Measurements from ENCODE around the gene ZCCHC2.
A peak's percentile ranks its signal among the peaks of the same experiment; 100 is the strongest.

ZCCHC2 gene

GRCh38 chr18:62583376-62583775, 60.6 kb downstream of the ZCCHC2 start:
- DNase-seq, result no peak

GRCh38 chr18:62584241-62585120, 61.7 kb downstream of the ZCCHC2 start:
- peak; percentile 87 for DNase-seq

DNA sequence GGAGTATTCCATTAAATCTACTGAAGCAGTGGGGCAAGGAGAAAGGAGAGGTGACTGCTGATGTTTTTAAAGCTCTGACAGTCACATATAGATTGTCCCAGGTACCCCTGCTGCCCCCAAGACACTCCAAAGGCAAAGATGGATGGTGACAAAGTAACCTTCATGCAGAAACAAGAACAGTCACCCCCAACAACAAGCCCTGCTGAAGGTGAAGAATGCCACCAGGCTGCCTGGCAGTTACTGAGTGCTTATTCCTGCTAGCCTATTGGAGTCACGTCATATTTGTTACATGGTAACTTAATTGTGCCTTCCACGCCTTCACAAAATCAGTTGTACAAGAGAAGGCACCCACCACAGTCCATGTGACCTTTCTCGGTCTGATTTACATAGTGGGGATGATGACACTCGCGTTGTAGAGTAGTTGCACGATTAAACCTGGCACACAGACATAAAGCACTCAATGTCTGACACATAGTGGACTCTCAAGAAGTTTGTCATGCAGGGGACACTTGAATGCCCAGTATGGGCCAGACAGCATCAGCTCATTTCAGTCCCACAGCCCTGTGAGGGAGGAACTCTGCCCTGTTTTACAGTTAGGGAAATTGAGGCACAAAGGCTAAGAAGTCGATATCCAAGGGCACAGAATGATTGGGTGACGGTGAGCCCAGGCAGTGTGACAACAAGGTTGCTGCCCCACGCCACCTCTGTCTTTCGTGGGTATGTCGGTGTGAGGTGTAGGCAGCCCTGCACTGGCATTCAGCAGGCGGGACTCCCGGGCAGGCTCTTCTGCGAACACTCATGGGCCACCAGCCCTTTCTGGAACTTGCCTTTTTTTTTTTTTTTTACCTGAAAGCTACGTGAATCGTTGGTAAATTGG, 62.7 kb downstream of the ZCCHC2 start:
- DNase-seq, result no peak

DNA sequence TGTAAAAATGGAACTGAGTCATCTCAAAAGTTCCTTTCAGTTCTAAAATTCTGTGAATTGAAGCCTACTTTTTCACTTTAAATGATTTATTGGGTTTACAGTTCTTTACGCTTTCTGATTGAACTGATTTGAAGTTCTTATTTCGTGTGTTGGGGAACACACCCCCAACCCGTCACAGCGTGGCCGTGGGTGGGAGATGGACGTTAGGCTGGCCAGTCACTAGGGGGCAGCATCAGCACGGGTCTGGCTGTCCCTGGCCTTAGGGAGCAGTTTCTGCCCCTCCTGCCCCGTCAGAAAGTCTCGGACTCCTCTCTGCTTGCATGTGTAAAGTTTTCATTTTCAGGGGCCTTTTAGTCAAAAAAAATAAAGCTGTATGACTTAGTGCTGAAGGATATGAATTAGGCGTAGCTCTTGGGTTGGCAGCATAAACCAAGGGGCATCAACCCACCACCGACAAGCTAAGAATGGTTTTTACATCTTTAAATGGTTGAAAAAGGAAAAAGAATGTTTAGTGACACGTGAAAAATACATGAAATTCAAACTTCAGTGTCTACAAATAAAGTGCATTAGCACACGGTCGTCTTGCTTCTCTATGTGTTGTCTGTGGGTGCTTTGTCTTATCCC, 63.4 kb downstream of the ZCCHC2 start:
- peak; percentile 58 for DNase-seq

DNA sequence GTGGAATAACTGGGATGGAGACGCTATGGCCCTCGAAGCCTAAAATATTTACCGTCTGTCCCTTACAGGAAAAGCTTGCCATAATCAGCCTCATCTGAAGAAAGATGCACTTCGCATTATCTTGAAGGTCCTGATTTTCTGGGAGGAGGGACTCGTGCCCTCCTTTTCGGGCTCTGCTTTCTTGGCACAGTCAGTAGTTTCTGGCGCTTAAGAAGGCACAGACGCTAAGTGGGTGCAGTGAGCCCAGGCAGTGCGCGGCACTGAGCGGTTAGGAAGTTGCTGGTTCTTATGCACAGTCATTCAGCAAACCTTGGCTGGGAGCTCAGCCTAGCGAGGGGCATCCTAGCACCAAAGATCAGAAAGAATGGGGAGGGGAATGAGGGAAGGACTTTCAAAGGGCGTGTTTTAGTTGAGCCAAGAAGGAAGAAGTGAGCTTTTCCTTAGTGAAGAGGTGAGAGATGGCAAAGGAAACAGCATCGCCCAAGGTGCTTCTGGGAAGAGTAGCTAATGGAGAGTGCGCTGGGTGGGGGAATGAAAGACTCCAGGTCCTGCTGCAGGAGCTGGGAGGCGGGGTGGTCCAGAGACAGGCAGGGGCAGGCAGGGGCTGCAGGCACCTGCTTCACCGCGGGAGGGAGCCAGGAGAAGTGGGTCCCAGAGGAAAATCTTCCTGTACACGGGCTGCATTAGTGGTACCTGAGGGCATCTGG, 64.1 kb downstream of the ZCCHC2 start:
- no peak for DNase-seq

- no peak for DNase-seq
Observed at GRCh38 chr18:62587689-62588088, 64.9 kb downstream of the ZCCHC2 start.

DNA sequence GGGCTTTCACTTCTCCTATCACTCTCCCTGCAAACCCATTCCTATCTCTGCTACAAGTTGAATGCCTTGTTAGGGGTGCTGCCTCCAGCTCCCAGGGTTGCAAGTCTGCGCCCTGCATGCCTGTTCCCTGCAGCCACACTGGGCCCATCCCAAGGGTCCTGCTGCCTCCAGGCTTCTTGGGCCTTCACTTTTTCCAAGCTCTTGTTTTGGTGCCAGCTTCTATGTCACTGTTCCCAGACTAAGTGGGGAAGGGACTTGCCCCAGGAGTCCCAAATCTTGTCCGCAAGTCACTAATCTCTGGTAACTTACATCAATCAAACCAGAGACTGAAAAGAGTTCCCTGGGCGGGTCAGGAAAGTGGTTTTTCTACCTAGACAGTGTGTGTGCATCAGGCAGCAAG, 65.4 kb downstream of the ZCCHC2 start:
- no peak for DNase-seq

- no peak for DNase-seq
Observed at GRCh38 chr18:62590799-62591590, 68.2 kb downstream of the ZCCHC2 start.

DNA sequence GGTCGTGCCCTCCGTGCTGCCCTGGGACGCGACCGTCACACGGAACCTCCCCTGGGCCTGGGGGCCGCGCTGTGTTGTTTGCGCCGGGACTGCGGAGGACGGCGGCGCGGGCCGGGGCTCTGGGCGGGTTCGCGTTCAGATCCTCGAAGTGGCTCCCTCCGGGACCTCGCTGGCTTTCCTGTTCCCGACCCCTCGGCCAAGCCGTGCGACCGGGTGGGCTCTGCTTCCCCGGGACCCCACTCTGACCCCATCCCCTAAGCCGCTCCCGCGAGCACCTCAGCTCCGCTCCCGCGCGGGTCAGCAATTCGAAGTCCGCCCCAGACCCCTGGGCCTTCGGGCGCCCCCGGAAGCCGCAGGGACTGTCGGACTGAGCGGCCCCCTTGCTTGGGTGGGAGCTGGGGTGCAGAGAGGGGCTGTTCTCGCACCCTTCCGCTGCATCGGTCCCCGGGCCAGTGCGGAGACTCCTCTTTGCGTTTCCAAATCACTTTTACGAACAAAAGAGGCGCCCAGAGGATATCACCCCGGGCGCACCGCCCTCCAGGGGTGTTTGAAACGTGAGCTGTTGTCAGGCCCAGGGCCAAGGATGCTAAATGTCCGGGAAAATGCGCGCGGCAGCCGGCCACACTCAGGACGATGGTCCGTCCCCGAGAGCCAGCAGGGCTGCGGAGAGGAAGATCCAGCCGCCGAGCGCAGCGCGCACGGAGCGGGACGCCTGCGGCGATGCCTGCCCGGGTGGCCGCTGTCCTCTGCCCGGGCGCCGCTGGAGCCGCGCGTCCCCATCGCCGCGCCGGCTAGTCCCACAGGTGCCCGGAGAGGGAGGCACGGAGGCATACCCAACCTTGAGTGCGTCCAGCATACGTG, 73.5 kb downstream of the ZCCHC2 start:
- no peak for DNase-seq

GRCh38 chr18:62601871-62602270, 79.0 kb downstream of the ZCCHC2 start:
- DNase-seq, result no peak

DNA sequence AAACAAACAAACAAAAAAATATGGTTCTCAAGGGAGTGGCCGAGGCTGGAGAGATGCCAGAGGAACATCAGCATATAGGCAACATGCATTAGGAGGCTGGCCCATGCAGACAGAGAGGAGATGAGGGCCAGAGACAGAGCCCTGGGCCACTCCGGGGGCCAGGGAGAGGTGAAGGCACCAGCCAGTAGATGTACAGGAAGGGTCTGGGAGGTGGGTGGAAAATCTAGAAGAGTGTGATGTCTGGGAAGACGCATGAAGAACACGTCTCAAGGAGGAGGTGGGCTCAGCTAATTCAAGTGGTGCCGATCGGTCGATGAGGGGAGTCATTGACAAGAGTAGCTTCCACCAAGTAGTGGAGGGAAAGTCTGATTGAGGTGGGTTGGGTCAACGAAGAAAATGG, 79.9 kb downstream of the ZCCHC2 start:
- DNase-seq, result no peak

GRCh38 chr18:62603211-62603610, 80.4 kb downstream of the ZCCHC2 start:
- no peak for DNase-seq

DNA sequence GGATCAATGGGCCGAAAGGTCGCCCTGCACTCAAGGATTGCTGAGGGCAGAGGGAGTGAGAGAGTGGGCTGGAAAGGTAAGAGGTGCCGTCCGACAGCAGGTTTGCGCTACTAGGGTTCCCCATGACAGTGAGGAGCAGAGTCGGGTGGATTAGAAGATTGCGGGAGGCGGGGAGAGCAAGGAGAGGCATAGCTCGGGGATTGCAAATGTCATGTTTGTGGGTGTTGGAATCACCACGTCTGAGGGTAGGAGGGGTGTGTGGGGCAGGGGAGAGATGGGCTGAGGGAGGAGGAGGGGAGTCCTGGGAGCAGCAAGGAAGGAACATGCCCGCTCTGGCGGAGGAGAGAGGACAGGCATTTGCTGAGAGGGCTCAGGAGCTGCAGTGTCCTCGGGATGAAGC, 81.2 kb downstream of the ZCCHC2 start:
- DNase-seq, result no peak

DNA sequence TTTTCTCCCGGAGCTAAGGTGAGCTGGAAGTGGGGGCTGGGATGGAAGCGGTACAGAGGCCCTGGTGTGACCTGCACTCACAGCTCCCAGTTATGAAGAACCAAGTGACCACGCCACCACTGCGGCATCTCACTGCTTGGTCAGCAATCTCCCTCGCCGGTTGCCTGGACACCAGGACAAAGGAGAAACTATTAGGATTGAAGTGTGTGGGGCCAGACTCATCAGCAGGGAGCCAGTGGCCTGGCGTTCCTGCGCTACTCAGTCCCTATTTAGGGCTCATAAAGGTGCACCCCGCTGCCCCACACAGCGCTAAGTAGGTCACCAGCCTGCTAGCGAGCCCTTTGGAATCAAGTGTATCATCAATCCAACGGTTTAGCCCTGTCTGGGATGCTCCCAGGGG, 82.9 kb downstream of the ZCCHC2 start:
- DNase-seq, result no peak

GRCh38 chr18:62606106-62606505, 83.3 kb downstream of the ZCCHC2 start:
- DNase-seq, result no peak

DNA sequence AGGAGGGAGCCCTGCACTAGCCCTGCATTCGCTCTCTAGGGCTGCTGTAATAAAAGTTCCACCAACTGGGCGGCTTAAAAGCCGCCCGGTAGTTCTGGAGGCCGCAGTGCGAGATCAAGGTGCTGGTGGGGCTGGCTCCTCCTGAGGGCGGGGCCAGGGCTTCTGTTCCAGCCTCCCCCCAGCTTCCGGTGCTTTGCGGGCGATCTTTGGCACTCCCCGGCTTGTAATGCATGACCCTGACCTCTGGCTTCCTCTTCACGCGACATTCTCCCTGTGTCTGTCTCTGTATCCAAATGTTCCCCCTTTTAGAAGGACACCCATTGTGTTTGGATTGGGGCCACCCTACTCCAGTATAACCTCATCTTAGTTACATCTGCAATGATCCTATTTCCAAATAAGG, 84.5 kb downstream of the ZCCHC2 start:
- DNase-seq, result no peak

GRCh38 chr18:62607708-62608428, 85.0 kb downstream of the ZCCHC2 start:
- no peak for DNase-seq

DNA sequence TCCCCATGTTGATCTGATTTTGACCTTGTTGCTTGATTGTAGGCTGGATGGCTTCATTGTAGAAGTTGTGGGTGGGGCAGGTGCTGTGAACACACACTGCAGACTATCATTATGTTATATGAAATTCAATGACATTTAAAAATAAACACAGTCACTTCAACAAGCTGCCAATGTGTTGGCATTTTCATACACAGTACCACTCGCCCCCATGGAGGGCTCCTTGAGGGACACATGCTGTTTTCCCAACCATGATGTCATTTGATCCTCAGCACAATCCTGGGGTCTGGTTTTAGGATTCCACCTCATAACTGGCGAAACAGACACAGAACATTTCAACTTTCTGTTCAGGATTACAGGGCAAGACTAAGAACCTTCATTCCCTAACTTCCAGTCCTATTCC, 86.9 kb downstream of the ZCCHC2 start:
- DNase-seq, result no peak

DNA sequence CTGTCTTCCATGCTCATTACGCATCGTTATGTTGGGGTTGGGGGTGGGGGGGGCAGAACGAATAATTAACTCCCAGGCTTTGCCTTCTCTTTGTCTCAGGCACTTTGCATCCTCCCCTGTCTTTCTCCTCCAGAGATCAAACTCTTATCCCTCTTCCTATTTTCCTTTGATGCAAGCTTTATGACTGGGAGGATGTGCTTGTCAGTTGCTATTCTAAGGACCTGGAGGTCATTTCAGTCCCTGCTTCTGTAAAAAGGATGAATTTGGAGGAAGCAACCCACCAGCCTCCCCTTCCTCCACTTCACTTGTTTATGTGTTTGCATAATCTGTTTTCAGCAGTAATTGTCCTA, 87.5 kb downstream of the ZCCHC2 start:
- DNase-seq, result no peak

DNA sequence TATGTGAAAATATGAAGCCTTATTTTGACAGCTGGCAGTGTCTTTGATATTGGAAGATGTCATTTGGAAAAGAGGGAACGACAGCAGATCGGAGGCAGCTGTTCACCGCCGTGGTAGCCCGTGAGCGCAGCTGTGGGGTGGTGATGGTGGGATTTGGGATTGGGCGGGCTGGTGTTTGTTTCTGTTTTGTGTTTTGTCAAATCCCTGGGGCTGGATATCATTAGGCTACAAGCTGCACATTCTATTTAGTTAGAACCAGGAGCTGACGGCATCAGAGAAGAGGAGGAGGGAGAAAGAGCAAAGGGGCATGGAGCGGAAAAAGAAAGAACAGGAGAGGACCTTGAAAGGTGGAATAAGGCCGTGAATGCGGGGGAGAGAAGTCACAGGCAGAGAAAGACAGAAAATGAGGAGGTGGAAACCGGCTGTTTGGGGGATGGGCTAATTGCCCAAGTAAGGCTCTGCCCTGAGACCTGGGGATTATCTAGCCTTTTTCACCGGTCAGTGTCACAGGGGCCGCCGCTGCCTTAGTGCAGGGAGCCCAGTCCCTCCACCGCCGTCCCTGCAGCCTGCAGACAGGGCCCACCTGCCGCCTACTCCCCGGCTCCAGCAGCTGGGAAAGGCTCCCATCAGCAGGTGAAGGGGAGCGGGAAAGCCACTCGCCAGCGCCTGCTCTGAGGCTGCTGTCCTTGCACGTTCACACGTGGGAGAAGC, 88.0 kb downstream of the ZCCHC2 start:
- DNase-seq, result no peak

Data from CD4-positive, alpha-beta T cell treated with Interleukin-12 subunit alpha and Interleukin-12 subunit beta, for 1 hour (primary cell).